Urinary bladder (tissue), 4 donors: ENCODE measurements around the gene SPRYD4. TPM values are rescaled to one million over a fixed set of nuclear protein-coding genes. Genes with fewer than 3 reads are reported as not detected.
"Not testable (repeated sequence)": the region's sequence is repeated elsewhere in the genome, so short reads cannot be mapped to it uniquely, and the experiment has no call there.

Source experiments
- DNase-seq: peaks from one replicate; pipeline ENCODE4 v3.0.0-alpha.2; 2015; ENCODE audit errors: extremely low spot score
- H3K27ac ChIP-seq: one replicate; pipeline ENCODE4 v1.5.1; 2013; ENCODE audit warnings: low read depth, mild to moderate bottlenecking, moderate library complexity
- H3K36me3 ChIP-seq: one replicate; pipeline ENCODE4 v1.6.1; 2013; ENCODE audit warnings: mild to moderate bottlenecking, moderate library complexity; ENCODE audit not compliant: insufficient read depth
- H3K4me1 ChIP-seq: one replicate; pipeline ENCODE4 v1.6.1; 2013; ENCODE audit warnings: mild to moderate bottlenecking, moderate library complexity; ENCODE audit not compliant: insufficient read depth
- H3K4me3 ChIP-seq: one replicate; pipeline ENCODE4 v1.5.1; 2013; ENCODE audit warnings: low read depth, low read length
- WGBS: extraction: QIAGEN DNeasy Blood & Tissue Kit; methylation state at CpG from one replicate; pipeline ENCODE4 v1.1.7; 2013; 5-methylcytosine and 5-hydroxymethylcytosine counted together
- polyA plus RNA-seq: library from polyadenylated mRNA; stranded (reverse); fragments of 200-250 nt; gene quantifications from one replicate; pipeline ENCODE4 v1.2.3, GENCODE V29; 2013
- total RNA-seq: library from RNA; depleted of rRNA; stranded (reverse); fragments of >200 nt; gene quantifications from one replicate; pipeline ENCODE4 v1.2.3, GENCODE V29; 2014
- donor health status: healthy with polysubstance abuse.
- donor health status: healthy.

Gene SPRYD4
- total and polyA plus RNA-seq, 2 donors: 2.0 to 2.4 TPM

GRCh38 chr12:56488041-56488955 is 19.9 kb downstream of the SPRYD4 start, which contains the start of gene GLS2:
Gene GLS2 (minus strand): TSS chr12:56488161. CDS start chr12:56488118, 43 bp downstream.
- H3K4me3 ChIP-seq: peak within 1 kb of the TSS; percentile 61
- WGBS: 12% methylated on average over 59 of the region's 59 CpGs
- H3K27ac ChIP-seq: no peak within 1 kb of the TSS
- peaks cover 2% of the 10 kb centered on the region for H3K4me1 ChIP-seq
- DNase-seq: peak; percentile 54
- H3K36me3 ChIP-seq: no peaks in the 10 kb centered on the region

- H3K4me1 ChIP-seq: peaks cover 2% of the 10 kb centered on the region
- H3K27ac ChIP-seq: no peak overlapping the region
Measured at GRCh38 chr12:56490360-56490759, 22.0 kb downstream of the SPRYD4 start.

GRCh38 chr12:56493409-56494105 is 25.2 kb downstream of the SPRYD4 start:
- not testable (repeated sequence) for DNase-seq, H3K4me1 ChIP-seq, H3K4me3 ChIP-seq, H3K27ac ChIP-seq, H3K36me3 ChIP-seq
- WGBS: 92% methylated on average over 31 of the region's 31 CpGs

More at GRCh38 chr12:56490360-56490759, 22.0 kb downstream of the SPRYD4 start:
- no peaks in the 10 kb centered on the region for H3K36me3 ChIP-seq
- no peak for DNase-seq
- no peak overlapping the region for H3K4me3 ChIP-seq

DNA sequence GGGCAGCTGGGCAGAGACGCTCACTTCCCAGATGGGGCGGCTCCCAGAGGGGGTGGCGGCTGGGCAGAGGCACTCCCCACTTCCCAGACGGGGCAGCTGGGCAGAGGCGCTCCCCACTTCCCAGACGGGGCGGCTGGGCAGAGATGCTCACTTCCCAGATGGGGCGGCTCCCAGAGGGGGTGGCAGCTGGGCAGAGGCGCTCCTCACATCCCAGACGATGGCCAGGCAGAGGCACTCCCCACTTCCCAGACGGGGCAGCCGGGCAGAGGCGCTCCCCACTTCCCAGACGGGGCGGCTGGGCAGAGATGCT is 25.7 kb downstream of the SPRYD4 start:
- 95% methylated on average over 15 of the region's 15 CpGs for WGBS
- not testable (repeated sequence) for H3K4me3 ChIP-seq, DNase-seq, H3K27ac ChIP-seq, H3K4me1 ChIP-seq, H3K36me3 ChIP-seq

DNA sequence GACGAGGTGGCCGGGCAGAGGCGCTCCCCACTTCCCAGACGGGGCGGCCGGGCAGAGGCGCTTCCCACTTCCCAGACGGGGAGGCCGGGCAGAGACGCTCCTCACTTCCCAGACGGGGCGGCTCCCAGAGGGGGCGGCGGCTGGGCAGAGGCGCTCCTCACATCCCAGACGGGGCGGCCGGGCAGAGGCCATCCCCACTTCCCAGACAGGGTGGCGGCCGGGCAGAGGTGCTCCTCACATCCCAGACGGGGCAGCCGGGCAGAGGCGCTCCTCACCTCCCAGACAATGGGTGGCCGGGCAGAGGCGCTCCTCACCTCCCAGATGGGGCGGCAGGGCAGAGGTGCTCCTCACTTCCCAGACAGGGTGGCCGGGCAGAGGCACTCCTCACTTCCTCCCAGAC is 26.1 kb downstream of the SPRYD4 start:
- not testable (repeated sequence) for H3K36me3 ChIP-seq, DNase-seq, H3K4me3 ChIP-seq, H3K27ac ChIP-seq, H3K4me1 ChIP-seq
- 96% methylated on average over 27 of the region's 27 CpGs for WGBS

DNA sequence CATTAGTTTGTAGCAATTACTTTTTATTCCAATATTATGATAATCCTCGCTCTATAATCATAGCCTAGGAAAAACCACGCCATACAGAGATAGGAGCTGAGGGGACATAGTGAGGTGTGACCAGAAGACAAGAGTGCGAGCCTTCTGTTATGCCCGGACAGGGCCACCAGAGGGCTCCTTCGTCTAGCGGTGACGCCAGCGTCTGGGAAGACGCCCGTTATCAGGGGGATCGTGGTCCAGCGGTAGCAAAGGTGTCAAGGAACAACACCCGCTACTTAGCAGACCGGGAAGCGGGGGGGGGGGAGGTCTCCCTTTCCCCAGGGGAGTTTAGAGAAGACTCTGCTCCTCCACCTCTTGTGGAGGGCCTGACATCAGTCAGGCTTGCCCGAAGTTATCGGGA is 28.3 kb downstream of the SPRYD4 start:
- H3K27ac ChIP-seq, H3K4me1 ChIP-seq, H3K36me3 ChIP-seq, H3K4me3 ChIP-seq, DNase-seq: not testable (repeated sequence)
- 9% methylated on average over 17 of the region's 17 CpGs for WGBS

- DNase-seq, H3K36me3 ChIP-seq, H3K4me1 ChIP-seq, H3K27ac ChIP-seq, H3K4me3 ChIP-seq: not testable (repeated sequence)
- WGBS: 61% methylated on average over 14 of the region's 14 CpGs
Measured at GRCh38 chr12:56498126-56498902, 29.9 kb downstream of the SPRYD4 start.

DNA sequence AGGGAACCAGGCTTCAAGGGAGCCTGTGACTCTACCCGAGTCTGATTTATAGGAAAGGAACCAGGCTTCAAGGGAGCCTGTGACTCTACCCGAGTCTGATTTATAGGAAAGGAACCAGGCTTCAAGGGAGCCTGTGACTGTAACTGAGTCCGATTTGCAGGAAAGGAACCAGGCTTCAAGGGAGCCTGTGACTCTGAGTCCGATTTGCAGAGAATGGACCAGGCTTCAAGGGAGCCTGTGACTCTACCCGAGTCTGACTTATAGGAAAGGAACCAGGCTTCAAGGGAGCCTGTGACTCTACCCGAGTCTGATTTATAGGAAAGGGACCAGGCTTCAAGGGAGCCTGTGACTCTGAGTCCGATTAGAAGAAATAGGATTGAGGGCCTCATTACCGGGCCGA is 31.1 kb downstream of the SPRYD4 start:
- WGBS: 65% methylated on average over 9 of the region's 9 CpGs
- H3K4me3 ChIP-seq: not testable (repeated sequence)

GRCh38 chr12:56499879-56500278 is 31.5 kb downstream of the SPRYD4 start:
- not testable (repeated sequence) for H3K4me1 ChIP-seq, H3K27ac ChIP-seq, H3K4me3 ChIP-seq, H3K36me3 ChIP-seq, DNase-seq
- 75% methylated on average over 13 of the region's 13 CpGs for WGBS

More for the DNA sequence above, 31.1 kb downstream of the SPRYD4 start:
- H3K4me1 ChIP-seq, DNase-seq, H3K27ac ChIP-seq, H3K36me3 ChIP-seq: not testable (repeated sequence)

- no peak for DNase-seq
- Histone ChIP-seq H3K4me1 (no peaks in the 10 kb centered on the region), H3K27ac (no peak overlapping the region), H3K36me3 (no peaks in the 10 kb centered on the region), H3K4me3 (no peak overlapping the region)
- WGBS: 92% methylated on average over 16 of the region's 16 CpGs
Measured at GRCh38 chr12:56510786-56511185, 42.4 kb downstream of the SPRYD4 start.

DNA sequence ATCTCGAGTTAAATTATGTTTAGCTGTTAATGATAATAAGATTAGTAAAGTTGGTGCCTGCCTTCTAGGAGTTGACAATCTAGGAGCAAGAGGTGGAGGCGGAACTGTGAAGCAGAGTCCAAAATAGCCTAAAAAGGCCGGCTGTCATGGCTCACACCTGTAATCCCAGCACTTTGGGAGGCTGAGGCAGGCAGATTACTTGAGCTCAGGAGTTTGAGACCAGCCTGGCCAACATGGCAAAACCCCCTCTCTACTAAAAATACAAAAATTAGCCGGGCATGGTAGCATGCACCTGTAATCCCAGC is 45.6 kb downstream of the SPRYD4 start:
- not testable (repeated sequence) for H3K27ac ChIP-seq, DNase-seq, H3K4me1 ChIP-seq, H3K36me3 ChIP-seq, H3K4me3 ChIP-seq
- 59% methylated on average over 4 of the region's 4 CpGs for whole genome bisulfite sequencing

DNA sequence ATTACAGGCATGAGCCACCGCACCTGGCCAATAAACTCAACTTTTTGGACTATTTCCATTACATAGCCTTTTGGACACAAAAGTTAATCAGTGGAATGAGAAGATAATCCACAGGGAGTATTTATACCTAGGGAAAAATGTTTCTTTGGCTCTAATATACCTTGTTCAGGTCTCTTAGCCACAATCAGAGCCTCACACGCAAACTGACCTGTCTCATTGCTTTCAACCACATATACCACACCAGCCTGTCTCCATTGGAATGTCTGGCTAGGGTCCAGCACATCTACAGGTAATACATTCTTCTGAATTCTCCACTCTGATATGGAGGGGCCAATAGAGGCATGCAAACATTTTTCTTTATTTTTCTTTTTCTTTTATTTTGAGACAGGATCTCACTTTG is 49.5 kb downstream of the SPRYD4 start:
- no peak overlapping the region for H3K4me3 ChIP-seq
- DNase-seq: no peak
- H3K36me3 ChIP-seq: no peaks in the 10 kb centered on the region
- no peak overlapping the region for H3K27ac ChIP-seq
- no peaks in the 10 kb centered on the region for H3K4me1 ChIP-seq
- 87% methylated on average over 2 of the region's 2 CpGs for WGBS

- Histone ChIP-seq H3K27ac (no peak overlapping the region), H3K4me3 (no peak overlapping the region), H3K36me3 (no peaks in the 10 kb centered on the region), H3K4me1 (no peaks in the 10 kb centered on the region)
- 67% methylated on average over 2 of the region's 2 CpGs for WGBS
- no peak for DNase-seq
Measured at GRCh38 chr12:56518570-56518969, 50.2 kb downstream of the SPRYD4 start.
